Esophagus muscularis mucosa (tissue), 4 donors: Measurements from ENCODE around the gene TNF. TPM values are rescaled to one million over a fixed set of nuclear protein-coding genes. Genes with fewer than 3 reads are reported as not detected.
A peak's percentile ranks its signal among the peaks of the same experiment; 100 is the strongest.

Experiments used
- DNase-seq: peaks from one replicate; pipeline ENCODE4 v3.0.0-alpha.2; 2017; ENCODE audit errors: extremely low spot score
- H3K27ac ChIP-seq, 4 donors: fragments of 200-600 bp; sonication (generic); replicated peaks in 1 of 4; 1 replicate in 3 of 4; 2 replicates in 1 of 4; pipeline ENCODE4 v1.5.1; 2016 to 2019; ENCODE audit warnings: mild to moderate bottlenecking in 1 of 4
- H3K27me3 ChIP-seq, 4 donors: fragments of 200-600 bp; sonication (generic); one replicate each; pipeline versions ENCODE4 v1.5.1 to v1.6.0; 2016 to 2019
- H3K36me3 ChIP-seq, 4 donors: fragments of 200-600 bp; sonication (generic); one replicate each; pipeline ENCODE4 v1.5.1; 2016 to 2019
- H3K4me1 ChIP-seq, 4 donors: fragments of 200-600 bp; sonication (generic); one replicate each; pipeline ENCODE4 v1.5.1; 2016 to 2019
- H3K4me3 ChIP-seq, 4 donors: fragments of 200-600 bp; sonication (generic); 1 replicate in 2 of 4; 2 replicates in 2 of 4; pipeline ENCODE4 v1.5.1; 2016 to 2019; ENCODE audit warnings: mild to moderate bottlenecking in 4 of 4, moderate library complexity in 1 of 4
- H3K9me3 ChIP-seq, 4 donors: fragments of 200-600 bp; sonication (generic); 1 replicate in 3 of 4; 2 replicates in 1 of 4; pipeline ENCODE4 v1.5.1; 2016 to 2019
- CTCF ChIP-seq, 3 experiments: fragments of 200-600 bp in 2 of 3; fragments of 450-650 bp in 1 of 3; sonication (generic) in 2 of 3; IDR thresholded peaks; one replicate each; pipeline ENCODE4 v1.5.1; 2017 to 2019; ENCODE audit warnings: antibody characterized with exemption in 3 of 3, mild to moderate bottlenecking in 2 of 3, moderate library complexity in 1 of 3
- EP300 ChIP-seq: sonication (generic); formaldehyde crosslinking; IDR thresholded peaks from one replicate; pipeline ENCODE4 v1.6.1; 2017; ENCODE audit warnings: antibody characterized with exemption
- POLR2A ChIP-seq: fragments of 450-650 bp; IDR thresholded peaks from one replicate; pipeline ENCODE4 v1.6.1; 2017; ENCODE audit warnings: antibody characterized with exemption, moderate library complexity, mild to moderate bottlenecking, low read depth
- POLR2AphosphoS5 ChIP-seq, 2 donors: sonication (generic); formaldehyde crosslinking; IDR thresholded peaks; one replicate each; pipeline ENCODE4 v1.6.1; 2017; ENCODE audit warnings: antibody characterized with exemption in 2 of 2
- WGBS: methylation state at CpG from one replicate; pipeline ENCODE4 v1.1.5; 2018; 5-methylcytosine and 5-hydroxymethylcytosine counted together
- intact Hi-C: fragments of 100-400 bp; cut with DNase I; formaldehyde crosslinking; loops from one replicate; pipeline ENCODE4 v1.15.1; 2023
- small RNA-seq, 3 donors: library from RNA; depleted of rRNA; stranded (forward); fragments of <200 nt; gene quantifications; one replicate each; pipeline ENCODE3, GENCODE V24; 2016
- total RNA-seq, 4 donors: library from RNA; depleted of rRNA; stranded (reverse); fragments of >200 nt; gene quantifications; one replicate each; pipeline versions ENCODE4 v1.1.0 to v1.2.1, GENCODE V29; 2016

TNF gene
- total RNA-seq, 4 donors from 2014 or later = 0.17 to 1.5 TPM; not detected in 2

- no peak for TF ChIP-seq POLR2AphosphoS5 (IDR thresholded peaks at IDR 0.05)
- peak overlapping the region; percentile 92 to 99 (median 96) for H3K27ac ChIP-seq
- peaks cover 15 to 32% (median 24%) of the 10 kb centered on the region in 4 donors for H3K4me1 ChIP-seq
- H3K4me3 ChIP-seq = peak overlapping the region; percentile 69 to 88 (median 77)
- H3K36me3 ChIP-seq = peaks cover 35 to 45% (median 41%) of the 10 kb centered on the region in 4 donors
- intact Hi-C loops = no loop called here
- H3K27me3 ChIP-seq = no peaks in the 10 kb centered on the region
- no peaks in the 10 kb centered on the region for H3K9me3 ChIP-seq
- WGBS = 23% methylated on average over 4 of the region's 4 CpGs
- DNase-seq = no peak
Measured at GRCh38 chr6:31621991-31622390, 46.6 kb downstream of the TNF start.

- Histone ChIP-seq H3K36me3 (peaks cover 42 to 52% (median 48%) of the 10 kb centered on the region in 4 donors), H3K9me3 (no peaks in the 10 kb centered on the region), H3K4me1 (peaks cover 15 to 32% (median 24%) of the 10 kb centered on the region in 4 donors), H3K27me3 (no peaks in the 10 kb centered on the region), H3K4me3 (no peak overlapping the region), H3K27ac (peak overlapping the region; percentile 92 to 99 (median 96))
- 42% methylated on average over 10 of the region's 10 CpGs for WGBS
- TF ChIP-seq CTCF (IDR thresholded peaks at IDR 0.05) (no peak), EP300 (no peak), POLR2AphosphoS5 (IDR thresholded peaks at IDR 0.05) (no peak), POLR2A (no peak)
- intact Hi-C loops = no loop called here
- DNase-seq = no peak
Measured at GRCh38 chr6:31622684-31623091, 47.3 kb downstream of the TNF start.

DNA sequence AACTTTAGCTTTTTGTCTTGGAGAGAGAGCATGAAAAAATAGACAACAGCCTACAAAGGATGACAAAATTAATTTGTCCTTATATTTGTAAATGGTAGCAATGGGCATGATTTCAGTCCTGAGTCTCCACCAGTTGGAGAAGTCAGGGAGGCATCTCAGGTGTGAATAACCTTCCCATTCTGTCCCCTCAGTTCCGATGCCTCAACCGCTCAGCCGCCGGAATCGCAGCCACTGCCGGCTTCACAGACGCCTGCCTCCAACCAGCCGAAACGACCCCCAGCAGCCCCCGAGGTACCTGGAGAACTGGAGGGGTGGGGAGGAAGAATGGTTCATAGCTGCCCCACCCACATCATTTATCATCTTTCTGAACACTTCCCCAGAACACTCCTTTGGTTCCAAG is 48.7 kb downstream of the TNF start:
- H3K9me3 ChIP-seq = no peaks in the 10 kb centered on the region
- peaks cover 15 to 32% (median 23%) of the 10 kb centered on the region in 4 donors for H3K4me1 ChIP-seq
- intact Hi-C loops = no loop called here
- WGBS = 79% methylated on average over 10 of the region's 10 CpGs
- no peak overlapping the region for H3K27ac ChIP-seq
- H3K27me3 ChIP-seq = no peaks in the 10 kb centered on the region
- TF ChIP-seq POLR2A = no peak
- TF ChIP-seq POLR2AphosphoS5 (IDR thresholded peaks at IDR 0.05) = no peak
- TF ChIP-seq CTCF (IDR thresholded peaks at IDR 0.05) = no peak
- no peak for TF ChIP-seq EP300
- no peak for DNase-seq
- peaks cover 55 to 66% (median 62%) of the 10 kb centered on the region in 4 donors for H3K36me3 ChIP-seq
- no peak overlapping the region for H3K4me3 ChIP-seq

GRCh38 chr6:31626952-31627351 is 51.6 kb downstream of the TNF start:
- no peaks in the 10 kb centered on the region for H3K9me3 ChIP-seq
- peaks cover 81 to 95% (median 91%) of the 10 kb centered on the region in 4 donors for H3K36me3 ChIP-seq
- WGBS = 86% methylated on average over 10 of the region's 10 CpGs
- no peak overlapping the region for H3K4me3 ChIP-seq
- intact Hi-C loops = no loop called here
- H3K27me3 ChIP-seq = no peaks in the 10 kb centered on the region
- no peak for DNase-seq
- H3K27ac ChIP-seq = no peak overlapping the region
- H3K4me1 ChIP-seq = peaks cover 6 to 19% (median 11%) of the 10 kb centered on the region in 4 donors
- no peak for TF ChIP-seq POLR2A
- no peak for TF ChIP-seq POLR2AphosphoS5 (IDR thresholded peaks at IDR 0.05)
- no peak for TF ChIP-seq CTCF (IDR thresholded peaks at IDR 0.05)
- TF ChIP-seq EP300 = no peak

- H3K27ac ChIP-seq = no peak overlapping the region
- no peaks in the 10 kb centered on the region for H3K9me3 ChIP-seq
- H3K4me3 ChIP-seq = no peak overlapping the region
- WGBS = 86% methylated on average over 17 of the region's 19 CpGs
- peaks cover 83 to 100% (median 98%) of the 10 kb centered on the region in 4 donors for H3K36me3 ChIP-seq
- no peaks in the 10 kb centered on the region for H3K27me3 ChIP-seq
- H3K4me1 ChIP-seq = peaks cover 0 to 13% (median 4%) of the 10 kb centered on the region in 4 donors
- intact Hi-C loops = no loop called here
- TF ChIP-seq CTCF (IDR thresholded peaks at IDR 0.05) (no peak), POLR2AphosphoS5 (IDR thresholded peaks at IDR 0.05) (no peak), EP300 (no peak), POLR2A (no peak)
- no peak for DNase-seq
Measured at GRCh38 chr6:31627690-31628287, 52.4 kb downstream of the TNF start.

Small RNA genes within 50 kb of the gene (small RNA-seq; reads per million reads assigned to genes)
- 1.2 to 3.9 (median 2.4) reads per million in 3 donors for gene SNORA38
- gene SNORD117 = 450 to 693 (median 466) reads per million in 3 donors
- 0 reads per million in 3 donors for gene SNORD84
- gene UQCRHP1 = 0 reads per million in 3 donors

Other genes with a start within 250 kb of the TNF start
- gene HLA-B, start 218.4 kb upstream of the TNF start, total RNA-seq = 100 to 1,000 TPM; 336 to 628 (median 502) TPM
- 10 to 100 TPM; 18.9 to 35.4 (median 22.3) TPM for gene MICA, start 172.0 kb upstream of the TNF start, total RNA-seq
- 1 to 10 TPM in 2 of 4 donors, under 1 TPM in 2; 0.46 to 2.9 (median 1.7) TPM for gene MICB, start 77.4 kb upstream of the TNF start, total RNA-seq
- gene MCCD1, start 46.6 kb upstream of the TNF start, total RNA-seq = not detected
- gene DDX39B, start 33.6 kb upstream of the TNF start, total RNA-seq = 100 to 1,000 TPM; 186 to 257 (median 213) TPM
- 1 to 10 TPM; 2.0 to 5.0 (median 2.2) TPM for gene ATP6V1G2, start 29.0 kb upstream of the TNF start, total RNA-seq
- 10 to 100 TPM; 24.4 to 42.6 (median 29.6) TPM for gene NFKBIL1, start 28.0 kb upstream of the TNF start, total RNA-seq
- not detected for gene LTA, start 3.3 kb upstream of the TNF start, total RNA-seq
- gene LTB, start 6.9 kb downstream of the TNF start, total RNA-seq = 1 to 10 TPM in 1 of 4 donors, under 1 TPM in 1, not detected in 2; 0.57 to 1.5 TPM
- 1 to 10 TPM; 1.9 to 9.3 (median 6.8) TPM for gene LST1, start 10.7 kb downstream of the TNF start, total RNA-seq
- gene NCR3, start 17.4 kb downstream of the TNF start, total RNA-seq = not detected
- 10 to 100 TPM in 3 of 4 donors, 1 to 10 TPM in 1; 9.4 to 41.9 (median 14.4) TPM for gene AIF1, start 39.7 kb downstream of the TNF start, total RNA-seq
- 100 to 1,000 TPM in 2 of 4 donors, 10 to 100 TPM in 2; 68.8 to 138 (median 89.2) TPM for gene PRRC2A, start 45.1 kb downstream of the TNF start, total RNA-seq
- 100 to 1,000 TPM; 173 to 283 (median 217) TPM for gene BAG6, start 77.1 kb downstream of the TNF start, total RNA-seq
- gene APOM, start 80.3 kb downstream of the TNF start, total RNA-seq = 1 to 10 TPM; 1.5 to 3.3 (median 2.0) TPM
- gene C6orf47, start 85.2 kb downstream of the TNF start, total RNA-seq = 10 to 100 TPM; 24.5 to 39.6 (median 34.0) TPM
- gene GPANK1, start 89.4 kb downstream of the TNF start, total RNA-seq = 10 to 100 TPM; 15.8 to 21.0 (median 19.4) TPM
- gene CSNK2B, start 90.5 kb downstream of the TNF start, total RNA-seq = 100 to 1,000 TPM; 132 to 188 (median 153) TPM
- 1 to 10 TPM; 2.9 to 4.0 (median 3.2) TPM for gene LY6G5B, start 94.4 kb downstream of the TNF start, total RNA-seq
- 1 to 10 TPM in 2 of 4 donors, not detected in 2; 2.0 to 2.9 TPM for gene LY6G5C, start 105.5 kb downstream of the TNF start, total RNA-seq
- 10 to 100 TPM; 44.9 to 57.9 (median 52.8) TPM for gene ABHD16A, start 127.8 kb downstream of the TNF start, total RNA-seq
- not detected for gene LY6G6F, start 131.3 kb downstream of the TNF start, total RNA-seq
- gene LY6G6D, start 139.8 kb downstream of the TNF start, total RNA-seq = not detected
- gene LY6G6C, start 146.2 kb downstream of the TNF start, total RNA-seq = not detected
- gene MPIG6B, start 147.8 kb downstream of the TNF start, total RNA-seq = not detected
- 100 to 1,000 TPM in 2 of 4 donors, 10 to 100 TPM in 2; 78.1 to 119 (median 100) TPM for gene DDAH2, start 153.7 kb downstream of the TNF start, total RNA-seq
- gene CLIC1, start 161.0 kb downstream of the TNF start, total RNA-seq = 100 to 1,000 TPM; 208 to 379 (median 290) TPM
- gene MSH5, start 164.4 kb downstream of the TNF start, total RNA-seq = 1 to 10 TPM; 4.0 to 6.4 (median 4.5) TPM
- gene SAPCD1, start 187.1 kb downstream of the TNF start, total RNA-seq = under 1 TPM in 1 of 4 donors, not detected in 3; 0.83 TPM
- under 1 TPM in 3 of 4 donors, not detected in 1; 0.40 to 0.50 (median 0.45) TPM for gene VWA7, start 201.8 kb downstream of the TNF start, total RNA-seq
- 10 to 100 TPM; 25.0 to 53.2 (median 34.8) TPM for gene VARS1, start 220.2 kb downstream of the TNF start, total RNA-seq
- 10 to 100 TPM; 24.2 to 41.5 (median 32.9) TPM for gene LSM2, start 231.4 kb downstream of the TNF start, total RNA-seq
- gene HSPA1L, start 239.7 kb downstream of the TNF start, total RNA-seq = 1 to 10 TPM; 1.2 to 3.7 (median 2.6) TPM
- 100 to 1,000 TPM; 235 to 451 (median 370) TPM for gene HSPA1A, start 240.0 kb downstream of the TNF start, total RNA-seq